Neural cell (in vitro differentiated cells): Measurements from ENCODE around the gene SYTL3. TPM values are rescaled to one million over a fixed set of nuclear protein-coding genes. Genes with fewer than 3 reads are reported as not detected.

ENCODE experiments used
- H2AFZ ChIP-seq: fragments of 200-600, 300-800 bp; sonication (generic), shearing (Covaris generic); 2 replicates; pipeline ENCODE4 v1.6.0; 2014; ENCODE audit warnings: low read depth, mild to moderate bottlenecking, antibody characterized with exemption, low read length, moderate library complexity
- H3F3A ChIP-seq: fragments of 200-600 bp; shearing (Covaris generic); 2 replicates; pipeline ENCODE4 v1.6.1; 2016; ENCODE audit warnings: mild to moderate bottlenecking, moderate library complexity, mixed read lengths, antibody characterized with exemption, low read length; ENCODE audit not compliant: insufficient read depth, poor library complexity, severe bottlenecking
- H3K27ac ChIP-seq: fragments of 200-600, 300-800 bp; sonication (generic), shearing (Covaris generic); 2 replicates; pipeline ENCODE4 v1.5.1; 2014; ENCODE audit warnings: mild to moderate bottlenecking, low read length, moderate library complexity
- H3K27me3 ChIP-seq: fragments of 300-800, 200-600 bp; sonication (generic), shearing (Covaris generic); 2 replicates; pipeline ENCODE4 v1.6.0; 2014; ENCODE audit warnings: mild to moderate bottlenecking, low read depth, low read length, moderate library complexity; ENCODE audit not compliant: insufficient read depth
- H3K36me3 ChIP-seq: fragments of 300-800, 200-600 bp; sonication (generic), shearing (Covaris generic); 2 replicates; pipeline ENCODE4 v1.5.1; 2014; ENCODE audit warnings: mild to moderate bottlenecking, antibody characterized with exemption, low read length, moderate library complexity; ENCODE audit not compliant: insufficient read depth
- H3K4me2 ChIP-seq: fragments of 300-800, 200-600 bp; sonication (generic), shearing (Covaris generic); 2 replicates; pipeline ENCODE4 v1.6.0; 2014; ENCODE audit warnings: mild to moderate bottlenecking, low read length
- H3K4me3 ChIP-seq: fragments of 300-800, 200-600 bp; sonication (generic), shearing (Covaris generic); 2 replicates; pipeline ENCODE4 v1.5.1; 2014; ENCODE audit warnings: mild to moderate bottlenecking, low read length, moderate library complexity
- H3K79me2 ChIP-seq: fragments of 200-600 bp; shearing (Covaris generic); replicated peaks from 2 replicates; pipeline ENCODE4 v1.6.0; 2014; ENCODE audit warnings: mild to moderate bottlenecking, low read length, moderate library complexity; ENCODE audit not compliant: insufficient read depth
- H3K9ac ChIP-seq: fragments of 300-800, 200-600 bp; sonication (generic), shearing (Covaris generic); 2 replicates; pipeline ENCODE4 v1.6.1; 2016; ENCODE audit warnings: mild to moderate bottlenecking, low read length, mixed read lengths
- H3K9me2 ChIP-seq: fragments of 200-600 bp; shearing (Covaris generic); 2 replicates; pipeline ENCODE4 v1.6.1; 2016; ENCODE audit warnings: mild to moderate bottlenecking, low read length, mixed read lengths; ENCODE audit not compliant: insufficient read depth
- H3K9me3 ChIP-seq: fragments of 200-600, 300-800 bp; sonication (generic), shearing (Covaris generic); 2 replicates; pipeline ENCODE4 v1.6.1; 2016; ENCODE audit warnings: mild to moderate bottlenecking, mixed run types, low read length, moderate library complexity, mixed read lengths
- H4K20me1 ChIP-seq: fragments of 200-600 bp; shearing (Covaris generic); 2 replicates; pipeline ENCODE4 v1.6.1; 2016; ENCODE audit warnings: mild to moderate bottlenecking, mixed run types; ENCODE audit not compliant: insufficient read depth
- EP300 ChIP-seq: fragments of 450-650 bp; conservative IDR thresholded peaks from 2 replicates; pipeline ENCODE4 v1.6.1; 2014; ENCODE audit warnings: antibody characterized with exemption, mild to moderate bottlenecking, moderate library complexity; ENCODE audit not compliant: poor library complexity, severe bottlenecking
- EZH2 ChIP-seq: fragments of 200-600, 300-800 bp; shearing (Covaris generic), sonication (generic); IDR thresholded peaks from 2 replicates; pipeline ENCODE4 v1.6.1; 2014; ENCODE audit warnings: antibody characterized with exemption, low read length, borderline replicate concordance, mild to moderate bottlenecking; ENCODE audit not compliant: insufficient read depth, poor library complexity, severe bottlenecking
- MXI1 ChIP-seq: fragments of 450-650 bp; conservative IDR thresholded peaks from 2 replicates; pipeline ENCODE4 v1.6.1; 2014; ENCODE audit warnings: antibody characterized with exemption, mild to moderate bottlenecking; ENCODE audit not compliant: poor library complexity, severe bottlenecking
- POLR2AphosphoS5 ChIP-seq: IDR thresholded peaks from 2 replicates; pipeline ENCODE4 v1.6.1; 2012
- RAD21 ChIP-seq: fragments of 450-650 bp; conservative IDR thresholded peaks from 2 replicates; pipeline ENCODE4 v1.6.1; 2014; ENCODE audit warnings: antibody characterized with exemption, mild to moderate bottlenecking, moderate library complexity
- SMC3 ChIP-seq: fragments of 450-650 bp; conservative IDR thresholded peaks from 2 replicates; pipeline ENCODE4 v1.6.1; 2014; ENCODE audit warnings: antibody characterized with exemption, mild to moderate bottlenecking, moderate library complexity; ENCODE audit not compliant: poor library complexity
- TAF1 ChIP-seq: IDR thresholded peaks from 2 replicates; pipeline ENCODE4 v1.6.1; 2012; ENCODE audit warnings: low read depth
- polyA plus RNA-seq: library from polyadenylated mRNA; depleted of rRNA; stranded (reverse); fragments of >200 nt; gene quantifications from 2 replicates; pipeline ENCODE4 v1.2.3, GENCODE V29; 2014
- TF ChIP-seq, protein P1 (sequence below): fragments of 450-650 bp; IDR thresholded peaks from 2 replicates; pipeline ENCODE4 v1.5.1; 2014; ENCODE audit warnings: antibody characterized with exemption, mild to moderate bottlenecking, moderate library complexity; ENCODE audit not compliant: poor library complexity, severe bottlenecking
- TF ChIP-seq, protein P2 (sequence below): IDR thresholded peaks from 2 replicates; pipeline ENCODE4 v1.6.1; 2012; ENCODE audit warnings: borderline replicate concordance

The SYTL3 gene
- polyA plus RNA-seq, 1 donor from 2014 or later: 2.1 TPM

DNA sequence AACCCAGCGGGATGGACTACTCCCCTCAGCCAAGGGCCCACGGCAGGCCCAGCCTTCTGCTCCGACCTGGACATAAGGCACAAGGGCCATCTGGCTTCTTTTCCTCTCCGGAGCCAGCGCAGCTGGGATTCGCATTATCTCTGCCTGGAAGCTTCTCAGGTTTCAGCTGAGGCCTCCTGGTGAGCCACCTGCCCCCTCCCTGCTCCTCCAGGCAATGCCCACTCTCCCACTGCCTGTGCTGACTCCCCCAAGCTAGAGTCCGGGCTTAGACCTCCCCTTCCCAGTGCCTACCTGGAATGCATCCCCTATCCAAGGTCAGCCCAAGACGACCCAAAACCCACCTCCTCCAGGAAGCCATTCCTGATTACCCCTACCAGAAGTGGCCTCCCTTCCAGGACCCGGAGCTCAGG lies 108.6 kb downstream of the SYTL3 start:
- H3F3A ChIP-seq: no peaks in the 10 kb centered on the region
- H3K4me2 ChIP-seq: no peak overlapping the region
- H3K27ac ChIP-seq: no peak overlapping the region
- no peaks in the 10 kb centered on the region for H3K9me2 ChIP-seq
- no peaks in the 10 kb centered on the region for H3K9me3 ChIP-seq
- H3K36me3 ChIP-seq: no peaks in the 10 kb centered on the region
- no peak for TF ChIP-seq EZH2
- TF ChIP-seq, protein P1, sequence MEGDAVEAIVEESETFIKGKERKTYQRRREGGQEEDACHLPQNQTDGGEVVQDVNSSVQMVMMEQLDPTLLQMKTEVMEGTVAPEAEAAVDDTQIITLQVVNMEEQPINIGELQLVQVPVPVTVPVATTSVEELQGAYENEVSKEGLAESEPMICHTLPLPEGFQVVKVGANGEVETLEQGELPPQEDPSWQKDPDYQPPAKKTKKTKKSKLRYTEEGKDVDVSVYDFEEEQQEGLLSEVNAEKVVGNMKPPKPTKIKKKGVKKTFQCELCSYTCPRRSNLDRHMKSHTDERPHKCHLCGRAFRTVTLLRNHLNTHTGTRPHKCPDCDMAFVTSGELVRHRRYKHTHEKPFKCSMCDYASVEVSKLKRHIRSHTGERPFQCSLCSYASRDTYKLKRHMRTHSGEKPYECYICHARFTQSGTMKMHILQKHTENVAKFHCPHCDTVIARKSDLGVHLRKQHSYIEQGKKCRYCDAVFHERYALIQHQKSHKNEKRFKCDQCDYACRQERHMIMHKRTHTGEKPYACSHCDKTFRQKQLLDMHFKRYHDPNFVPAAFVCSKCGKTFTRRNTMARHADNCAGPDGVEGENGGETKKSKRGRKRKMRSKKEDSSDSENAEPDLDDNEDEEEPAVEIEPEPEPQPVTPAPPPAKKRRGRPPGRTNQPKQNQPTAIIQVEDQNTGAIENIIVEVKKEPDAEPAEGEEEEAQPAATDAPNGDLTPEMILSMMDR: no peak
- TF ChIP-seq RAD21: no peak
- TF ChIP-seq EP300: no peak
- TF ChIP-seq MXI1: no peak
- no peak for TF ChIP-seq TAF1
- TF ChIP-seq POLR2AphosphoS5: no peak
- TF ChIP-seq, protein P2, sequence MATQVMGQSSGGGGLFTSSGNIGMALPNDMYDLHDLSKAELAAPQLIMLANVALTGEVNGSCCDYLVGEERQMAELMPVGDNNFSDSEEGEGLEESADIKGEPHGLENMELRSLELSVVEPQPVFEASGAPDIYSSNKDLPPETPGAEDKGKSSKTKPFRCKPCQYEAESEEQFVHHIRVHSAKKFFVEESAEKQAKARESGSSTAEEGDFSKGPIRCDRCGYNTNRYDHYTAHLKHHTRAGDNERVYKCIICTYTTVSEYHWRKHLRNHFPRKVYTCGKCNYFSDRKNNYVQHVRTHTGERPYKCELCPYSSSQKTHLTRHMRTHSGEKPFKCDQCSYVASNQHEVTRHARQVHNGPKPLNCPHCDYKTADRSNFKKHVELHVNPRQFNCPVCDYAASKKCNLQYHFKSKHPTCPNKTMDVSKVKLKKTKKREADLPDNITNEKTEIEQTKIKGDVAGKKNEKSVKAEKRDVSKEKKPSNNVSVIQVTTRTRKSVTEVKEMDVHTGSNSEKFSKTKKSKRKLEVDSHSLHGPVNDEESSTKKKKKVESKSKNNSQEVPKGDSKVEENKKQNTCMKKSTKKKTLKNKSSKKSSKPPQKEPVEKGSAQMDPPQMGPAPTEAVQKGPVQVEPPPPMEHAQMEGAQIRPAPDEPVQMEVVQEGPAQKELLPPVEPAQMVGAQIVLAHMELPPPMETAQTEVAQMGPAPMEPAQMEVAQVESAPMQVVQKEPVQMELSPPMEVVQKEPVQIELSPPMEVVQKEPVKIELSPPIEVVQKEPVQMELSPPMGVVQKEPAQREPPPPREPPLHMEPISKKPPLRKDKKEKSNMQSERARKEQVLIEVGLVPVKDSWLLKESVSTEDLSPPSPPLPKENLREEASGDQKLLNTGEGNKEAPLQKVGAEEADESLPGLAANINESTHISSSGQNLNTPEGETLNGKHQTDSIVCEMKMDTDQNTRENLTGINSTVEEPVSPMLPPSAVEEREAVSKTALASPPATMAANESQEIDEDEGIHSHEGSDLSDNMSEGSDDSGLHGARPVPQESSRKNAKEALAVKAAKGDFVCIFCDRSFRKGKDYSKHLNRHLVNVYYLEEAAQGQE: no peak
- no peak overlapping the region for H2AFZ ChIP-seq
- H4K20me1 ChIP-seq: no peaks in the 10 kb centered on the region
- no peaks in the 10 kb centered on the region for H3K27me3 ChIP-seq
- no peak overlapping the region for H3K4me3 ChIP-seq
- no peaks in the 10 kb centered on the region for H3K79me2 ChIP-seq
- no peak overlapping the region for H3K9ac ChIP-seq

DNA sequence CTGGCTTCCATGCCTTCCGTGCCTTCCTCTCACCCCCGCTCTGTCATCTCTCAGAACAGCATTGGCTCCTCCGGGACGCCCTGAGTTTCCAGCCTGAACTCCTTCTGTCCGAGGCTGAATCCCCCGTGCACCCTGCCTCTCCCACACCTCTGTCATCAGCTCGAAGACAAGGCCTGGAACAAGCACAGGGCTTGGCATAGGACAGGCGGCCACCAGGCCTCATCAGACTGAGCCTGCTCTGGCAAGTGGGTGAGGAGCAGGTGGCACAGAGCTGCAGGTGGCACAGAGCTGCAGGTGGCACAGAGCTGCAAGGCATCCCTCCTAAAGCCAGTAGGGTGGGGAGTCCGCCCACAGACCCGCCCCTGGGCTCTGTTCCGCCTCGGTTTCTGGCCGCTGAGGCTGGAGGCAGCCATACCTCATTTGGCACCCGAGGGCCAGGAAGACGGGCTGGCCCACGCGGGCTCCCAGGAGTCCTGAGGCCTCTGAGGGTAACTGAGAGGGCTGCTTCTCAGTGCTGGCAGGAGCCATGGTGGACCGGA lies 109.2 kb downstream of the SYTL3 start:
- Histone ChIP-seq H3K27me3 (no peaks in the 10 kb centered on the region), H3K9me3 (no peaks in the 10 kb centered on the region), H3K9ac (no peak overlapping the region), H3K4me2 (no peak overlapping the region), H3K79me2 (no peaks in the 10 kb centered on the region), H3K36me3 (no peaks in the 10 kb centered on the region), H4K20me1 (no peaks in the 10 kb centered on the region), H3K9me2 (no peaks in the 10 kb centered on the region), H3F3A (no peaks in the 10 kb centered on the region), H2AFZ (no peak overlapping the region), H3K27ac (no peak overlapping the region), H3K4me3 (no peak overlapping the region)
- TF ChIP-seq TAF1 (no peak), EZH2 (no peak), MXI1 (no peak), POLR2AphosphoS5 (no peak), EP300 (no peak), SMC3 (no peak), RAD21 (no peak)
- TF ChIP-seq, protein P2: no peak
- TF ChIP-seq, protein P1: no peak
